Gastroesophageal sphincter (tissue), 3 donors: ENCODE measurements around the gene HELB.

Experiments used
- CTCF ChIP-seq, 4 experiments: fragments of 200-600 bp in 2 of 4; fragments of 450-650 bp in 2 of 4; sonication (generic) in 1 of 4; IDR thresholded peaks; one replicate each; pipeline ENCODE4 v1.5.1; 2017 to 2019; ENCODE audit warnings: antibody characterized with exemption in 4 of 4, mild to moderate bottlenecking in 2 of 4, moderate library complexity in 2 of 4
- EP300 ChIP-seq: sonication (generic); formaldehyde crosslinking; IDR thresholded peaks from one replicate; pipeline ENCODE4 v1.6.1; 2017; ENCODE audit warnings: antibody characterized with exemption, mild to moderate bottlenecking
- POLR2A ChIP-seq, 2 donors: fragments of 450-650 bp; IDR thresholded peaks; one replicate each; pipeline ENCODE4 v1.6.1; 2017; ENCODE audit warnings: antibody characterized with exemption in 2 of 2, mild to moderate bottlenecking in 2 of 2, moderate library complexity in 1 of 2
- POLR2AphosphoS5 ChIP-seq: sonication (generic); formaldehyde crosslinking; IDR thresholded peaks from one replicate; pipeline ENCODE4 v1.6.1; 2017; ENCODE audit warnings: antibody characterized with exemption

- TF ChIP-seq CTCF (IDR thresholded peaks at IDR 0.05) (no peak), POLR2A (IDR thresholded peaks at IDR 0.05) (no peak), POLR2AphosphoS5 (no peak), EP300 (no peak)
Observed at GRCh38 chr12:66359300-66359699, 57.0 kb downstream of the HELB start.
